Activated CD8-positive, alpha-beta T cell treated with anti-CD3 and anti-CD28 coated beads, Interleukin-2, amount 10 ng/mL, durations not matched to agents 7 days and 5 days (primary cell): ENCODE results near the gene ZNF526. TPM values are rescaled to one million over a fixed set of nuclear protein-coding genes. Genes with fewer than 3 reads are reported as not detected.

Experiments used
- ATAC-seq: fragments of 150-1000 bp; cut with Tn5 transposase; one replicate; pipeline ENCODE4 v1.10.0; 2021; ENCODE audit warnings: moderate library complexity
- CTCF ChIA-PET: fragments of 350-600 bp; sonication (Branson Sonifier 250); formaldehyde crosslinking; loops from one replicate; lab custom pipeline; 2021; ENCODE audit warnings: antibody characterized with exemption; lab: Charles Lee
- POLR2A ChIA-PET: fragments of 350-600 bp; sonication (Branson Sonifier 250); formaldehyde crosslinking; loops from one replicate; lab custom pipeline; 2021; ENCODE audit warnings: antibody characterized with exemption; lab: Charles Lee
- DNase-seq: peaks from one replicate; pipeline ENCODE4 v3.0.0-alpha.2; 2020
- H3K27ac Mint-ChIP-seq: one replicate; pipeline ENCODE4 v1.8.0; 2021; ENCODE audit warnings: mild to moderate bottlenecking, mixed read lengths
- H3K27me3 Mint-ChIP-seq: one replicate; pipeline ENCODE4 v1.8.0; 2021; ENCODE audit warnings: low read depth, mixed read lengths
- H3K36me3 Mint-ChIP-seq: one replicate; pipeline ENCODE4 v1.8.0; 2021; ENCODE audit warnings: low read depth, mixed read lengths
- H3K4me1 Mint-ChIP-seq: one replicate; pipeline ENCODE4 v1.8.0; 2021; ENCODE audit warnings: low read depth, mixed read lengths
- H3K4me3 Mint-ChIP-seq: one replicate; pipeline ENCODE4 v1.8.0; 2021; ENCODE audit warnings: mild to moderate bottlenecking, mixed read lengths
- H3K9me3 Mint-ChIP-seq: one replicate; pipeline ENCODE4 v1.8.0; 2022; ENCODE audit warnings: mixed read lengths; ENCODE audit not compliant: insufficient read depth
- total RNA-seq, 2 experiments: library from RNA; stranded (reverse); gene quantifications; one replicate each; pipeline ENCODE4 v1.2.3, GENCODE V29; 2021

Gene ZNF526
- total RNA-seq, 2 experiments from 2014 or later, result 19.5 to 21.5 TPM

- POLR2A ChIA-PET, result no interaction called here
- H3K4me1 Mint-ChIP-seq, result peaks cover 15% of the 10 kb centered on the region
- H3K9me3 Mint-ChIP-seq, result no peaks in the 10 kb centered on the region
- DNase-seq, result no peak
- CTCF ChIA-PET, result no interaction called here
- no peak overlapping the region for H3K27ac Mint-ChIP-seq
- H3K4me3 Mint-ChIP-seq, result no peak overlapping the region
- no peaks in the 10 kb centered on the region for H3K27me3 Mint-ChIP-seq
- peaks cover 65% of the 10 kb centered on the region for H3K36me3 Mint-ChIP-seq
- no peak for ATAC-seq
Measured at GRCh38 chr19:42226886-42227285, 6.8 kb downstream of the ZNF526 start.

- ATAC-seq, result no peak
- Mint-ChIP-seq H3K27me3 (no peaks in the 10 kb centered on the region), H3K27ac (no peak overlapping the region), H3K36me3 (peaks cover 70% of the 10 kb centered on the region), H3K4me3 (no peak overlapping the region), H3K4me1 (peaks cover 7% of the 10 kb centered on the region), H3K9me3 (no peaks in the 10 kb centered on the region)
- no peak for DNase-seq
- ChIA-PET CTCF (interaction anchor here (1.2 kb wide), 1 partner anchor 68 kb away, joined by 3 read pairs; no protein-coding TSS in a partner anchor), POLR2A (interaction anchor here (1.1 to 1.2 kb wide), 2 partner anchors 10 to 51 kb away, joined by 3 read pairs; no protein-coding TSS in a partner anchor)
Measured at GRCh38 chr19:42228641-42229040, 8.5 kb downstream of the ZNF526 start.

GRCh38 chr19:42229301-42229854 is 9.3 kb downstream of the ZNF526 start:
- Mint-ChIP-seq H3K27ac (peak overlapping the region; percentile 66), H3K4me1 (peaks cover 7% of the 10 kb centered on the region), H3K9me3 (no peaks in the 10 kb centered on the region), H3K4me3 (no peak overlapping the region), H3K27me3 (no peaks in the 10 kb centered on the region), H3K36me3 (peaks cover 73% of the 10 kb centered on the region)
- ChIA-PET CTCF (interaction anchor here (0.6 to 1.3 kb wide), 5 partner anchors 13 to 69 kb away, joined by 3 to 5 read pairs (median 3); partner anchors contain the start of gene GSK3A), POLR2A (no interaction called here)
- DNase-seq (no peak), ATAC-seq (no peak)

GRCh38 chr19:42229855-42230351 is 9.8 kb downstream of the ZNF526 start:
- CTCF ChIA-PET, result interaction anchor here (0.6 to 1.9 kb wide), 5 partner anchors 10 to 68 kb away, joined by 3 to 6 read pairs (median 3); partner anchors contain the start of gene GSK3A
- Mint-ChIP-seq H3K4me1 (peaks cover 7% of the 10 kb centered on the region), H3K4me3 (no peak overlapping the region), H3K27ac (peak overlapping the region; percentile 66), H3K9me3 (no peaks in the 10 kb centered on the region), H3K27me3 (no peaks in the 10 kb centered on the region), H3K36me3 (peaks cover 74% of the 10 kb centered on the region)
- POLR2A ChIA-PET, result no interaction called here
- ATAC-seq (no peak), DNase-seq (no peak)

GRCh38 chr19:42230571-42230970 is 10.5 kb downstream of the ZNF526 start:
- peak overlapping the region; percentile 57 for H3K27ac Mint-ChIP-seq
- peaks cover 7% of the 10 kb centered on the region for H3K4me1 Mint-ChIP-seq
- ATAC-seq (no peak), DNase-seq (no peak)
- H3K27me3 Mint-ChIP-seq, result no peaks in the 10 kb centered on the region
- peaks cover 79% of the 10 kb centered on the region for H3K36me3 Mint-ChIP-seq
- H3K4me3 Mint-ChIP-seq, result no peak overlapping the region
- ChIA-PET POLR2A (no interaction called here), CTCF (interaction anchor here (1.1 to 1.9 kb wide), 3 partner anchors 10 to 45 kb away, joined by 3 to 6 read pairs (median 5); partner anchors contain the start of gene GSK3A)
- no peaks in the 10 kb centered on the region for H3K9me3 Mint-ChIP-seq

GRCh38 chr19:42232435-42232834 is 12.3 kb downstream of the ZNF526 start:
- Mint-ChIP-seq H3K27me3 (no peaks in the 10 kb centered on the region), H3K4me3 (no peak overlapping the region), H3K4me1 (peaks cover 9% of the 10 kb centered on the region), H3K36me3 (peaks cover 77% of the 10 kb centered on the region), H3K27ac (no peak overlapping the region), H3K9me3 (no peaks in the 10 kb centered on the region)
- ChIA-PET POLR2A (no interaction called here), CTCF (interaction anchor here (1.1 kb wide), 1 partner anchor 50 kb away, joined by 3 read pairs; no protein-coding TSS in a partner anchor)
- ATAC-seq (no peak), DNase-seq (no peak)

- CTCF ChIA-PET, result interaction anchor here (0.9 to 1.0 kb wide), 2 partner anchors 9 to 10 kb away, joined by 3 to 4 read pairs; partner anchors contain the start of gene GSK3A
- peaks cover 9% of the 10 kb centered on the region for H3K4me1 Mint-ChIP-seq
- no peaks in the 10 kb centered on the region for H3K27me3 Mint-ChIP-seq
- POLR2A ChIA-PET, result interaction anchor here (1.1 kb wide), 1 partner anchor 9 kb away, joined by 3 read pairs; no protein-coding TSS in a partner anchor
- ATAC-seq, result no peak
- no peak overlapping the region for H3K4me3 Mint-ChIP-seq
- H3K27ac Mint-ChIP-seq, result peak overlapping the region; percentile 32
- peaks cover 73% of the 10 kb centered on the region for H3K36me3 Mint-ChIP-seq
- DNase-seq, result no peak
- no peaks in the 10 kb centered on the region for H3K9me3 Mint-ChIP-seq
Measured at GRCh38 chr19:42233106-42233505, 13.0 kb downstream of the ZNF526 start.

- no peak overlapping the region for H3K4me3 Mint-ChIP-seq
- DNase-seq (no peak), ATAC-seq (no peak)
- H3K27ac Mint-ChIP-seq, result peak overlapping the region; percentile 32
- peaks cover 9% of the 10 kb centered on the region for H3K4me1 Mint-ChIP-seq
- ChIA-PET POLR2A (interaction anchor here (1.1 to 1.5 kb wide), 2 partner anchors 8 to 13 kb away, joined by 3 to 4 read pairs; no protein-coding TSS in a partner anchor), CTCF (interaction anchor here (0.8 to 1.7 kb wide), 5 partner anchors 8 to 101 kb away, joined by 3 to 4 read pairs (median 3); partner anchors contain the start of genes GSK3A, POU2F2 and ZNF526)
- H3K36me3 Mint-ChIP-seq, result peaks cover 68% of the 10 kb centered on the region
- H3K27me3 Mint-ChIP-seq, result no peaks in the 10 kb centered on the region
- H3K9me3 Mint-ChIP-seq, result no peaks in the 10 kb centered on the region
Measured at GRCh38 chr19:42233678-42234292, 13.7 kb downstream of the ZNF526 start.

GRCh38 chr19:42234364-42234763 is 14.3 kb downstream of the ZNF526 start:
- Mint-ChIP-seq H3K27me3 (no peaks in the 10 kb centered on the region), H3K9me3 (no peaks in the 10 kb centered on the region), H3K4me3 (no peak overlapping the region), H3K4me1 (peaks cover 12% of the 10 kb centered on the region), H3K27ac (no peak overlapping the region), H3K36me3 (peaks cover 69% of the 10 kb centered on the region)
- ChIA-PET CTCF (interaction anchor here (0.8 to 1.7 kb wide), 3 partner anchors 13 to 102 kb away, joined by 3 to 4 read pairs (median 3); partner anchors contain the start of genes POU2F2 and ZNF526), POLR2A (interaction anchor here (1.5 kb wide), 1 partner anchor 13 kb away, joined by 4 read pairs; no protein-coding TSS in a partner anchor)
- no peak for ATAC-seq
- DNase-seq, result no peak

- H3K4me1 Mint-ChIP-seq, result peaks cover 16% of the 10 kb centered on the region
- ChIA-PET POLR2A (interaction anchor here (0.6 kb wide), 1 partner anchor 35 kb away, joined by 3 read pairs; no protein-coding TSS in a partner anchor), CTCF (interaction anchor here (0.8 to 1.8 kb wide), 4 partner anchors 14 to 127 kb away, joined by 3 to 6 read pairs (median 4); partner anchors contain the start of gene ZNF526)
- peak overlapping the region; percentile 57 for H3K27ac Mint-ChIP-seq
- no peaks in the 10 kb centered on the region for H3K27me3 Mint-ChIP-seq
- no peak overlapping the region for H3K4me3 Mint-ChIP-seq
- ATAC-seq (no peak), DNase-seq (no peak)
- peaks cover 70% of the 10 kb centered on the region for H3K36me3 Mint-ChIP-seq
- no peaks in the 10 kb centered on the region for H3K9me3 Mint-ChIP-seq
Measured at GRCh38 chr19:42235181-42235580, 15.1 kb downstream of the ZNF526 start.

- Mint-ChIP-seq H3K27ac (peak overlapping the region; percentile 27), H3K27me3 (no peaks in the 10 kb centered on the region), H3K9me3 (no peaks in the 10 kb centered on the region), H3K4me1 (peaks cover 39% of the 10 kb centered on the region), H3K4me3 (no peak overlapping the region), H3K36me3 (peaks cover 40% of the 10 kb centered on the region)
- POLR2A ChIA-PET, result interaction anchor here (1.0 to 2.1 kb wide), 2 partner anchors 12 to 19 kb away, joined by 3 to 6 read pairs; partner anchors contain the start of gene ZNF526
- ATAC-seq, result no peak
- DNase-seq, result no peak
- CTCF ChIA-PET, result interaction anchor here (0.6 to 6.6 kb wide), 5 partner anchors 9 to 131 kb away, joined by 3 to 30 read pairs (median 6); partner anchors contain the start of genes POU2F2 and ZNF526
Measured at GRCh38 chr19:42239544-42240220, 19.6 kb downstream of the ZNF526 start.
